Endothelial cell of umbilical vein (primary cell): ENCODE results near the gene COL4A2. TPM values are rescaled to one million over a fixed set of nuclear protein-coding genes. Genes with fewer than 3 reads are reported as not detected.

Experiments
- BruUV-seq: library from RNA; stranded (reverse); fragments of 400-500 nt; replicated peaks from 2 replicates; lab custom pipeline; 2021; lab: Mats Ljungman, UMichigan
- CTCF ChIA-PET: fragments of 300-600, 350-600 bp; sonication (Branson Sonifier 250); formaldehyde crosslinking; loops from one replicate; lab custom pipeline; 2021; ENCODE audit warnings: antibody characterized with exemption, inconsistent platforms; lab: Charles Lee
- POLR2A ChIA-PET: fragments of 300-600, 350-600 bp; sonication (Branson Sonifier 250); formaldehyde crosslinking; loops from one replicate; lab custom pipeline; 2021; ENCODE audit warnings: antibody characterized with exemption, inconsistent platforms; lab: Charles Lee
- DNase-seq: peaks from one replicate; pipeline ENCODE4 v3.0.0-alpha.2; 2011; ENCODE audit warnings: low read depth, low spot score
- FAIRE-seq: peaks from 2 replicates; lab custom pipeline; 2011; peaks lifted over from hg19 to GRCh38; lab: Jason Lieb, UNC
- H2AFZ ChIP-seq: 2 replicates; pipeline ENCODE4 v1.6.0; 2012; ENCODE audit warnings: low read depth, low read length, control low read depth, inconsistent platforms
- H3K27ac ChIP-seq: 2 replicates; pipeline ENCODE4 v1.5.1; 2011; ENCODE audit warnings: low read depth, mild to moderate bottlenecking, control low read depth, low read length, moderate library complexity; ENCODE audit not compliant: insufficient read depth
- H3K27me3 ChIP-seq, 2 experiments: 2 replicates each; pipeline versions ENCODE4 v1.6.0 to v1.6.1; 2011; ENCODE audit warnings: low read length in 2 of 2, mixed read lengths in 1 of 2; ENCODE audit not compliant: control insufficient read depth in 2 of 2, insufficient read depth in 2 of 2
- H3K36me3 ChIP-seq, 2 experiments: 2 replicates in 1 of 2; 3 replicates in 1 of 2; pipeline ENCODE4 v1.5.1; 2011; ENCODE audit warnings: low read length in 2 of 2, mild to moderate bottlenecking in 1 of 2, moderate library complexity in 1 of 2; ENCODE audit not compliant: control insufficient read depth in 2 of 2, insufficient read depth in 2 of 2; ENCODE audit errors: extremely low read depth in 1 of 2
- H3K4me1 ChIP-seq: 3 replicates; pipeline ENCODE4 v1.5.1; 2011; ENCODE audit warnings: mild to moderate bottlenecking, low read length; ENCODE audit not compliant: control insufficient read depth, insufficient read depth; ENCODE audit errors: extremely low read depth
- H3K4me2 ChIP-seq: 2 replicates; pipeline ENCODE4 v1.6.1; 2011; ENCODE audit warnings: low read length, control low read depth, mixed read lengths; ENCODE audit not compliant: insufficient read depth
- H3K4me3 ChIP-seq, 3 experiments: fragments of 200-600 bp in 1 of 3; sonication (generic), shearing (Covaris generic) in 1 of 3; replicated peaks in 1 of 3; 2 replicates each; pipeline ENCODE4 v1.5.1; 2011 to 2016; ENCODE audit warnings: control low read depth in 3 of 3, low read length in 3 of 3, mild to moderate bottlenecking in 2 of 3, inconsistent platforms in 1 of 3, low read depth in 1 of 3, moderate library complexity in 1 of 3; ENCODE audit not compliant: insufficient read depth in 1 of 3
- H3K79me2 ChIP-seq: 2 replicates; pipeline ENCODE4 v1.6.0; 2012; ENCODE audit warnings: low read length, inconsistent platforms; ENCODE audit not compliant: control insufficient read depth, insufficient read depth
- H3K9ac ChIP-seq: replicated peaks from 2 replicates; pipeline ENCODE3; 2011; ENCODE audit warnings: low read length, control low read depth; ENCODE audit not compliant: insufficient read depth; ENCODE audit errors: extremely low read depth
- H3K9me1 ChIP-seq: replicated peaks from 3 replicates; pipeline ENCODE4 v1.6.0; 2011; ENCODE audit warnings: mild to moderate bottlenecking, low read length; ENCODE audit not compliant: control insufficient read depth, insufficient read depth; ENCODE audit errors: extremely low read depth
- H3K9me3 ChIP-seq: replicated peaks from 2 replicates; pipeline ENCODE4 v1.5.1; 2012; ENCODE audit warnings: low read length, inconsistent platforms; ENCODE audit not compliant: control insufficient read depth, insufficient read depth
- H4K20me1 ChIP-seq: replicated peaks from 2 replicates; pipeline ENCODE3; 2011; ENCODE audit warnings: mild to moderate bottlenecking, low read length; ENCODE audit not compliant: control insufficient read depth, insufficient read depth; ENCODE audit errors: extremely low read depth
- EZH2 ChIP-seq: IDR thresholded peaks from 2 replicates; pipeline ENCODE4 v1.6.1; 2012; ENCODE audit warnings: borderline replicate concordance, low read depth, mild to moderate bottlenecking, moderate library complexity, low read length, inconsistent platforms; ENCODE audit not compliant: severe bottlenecking
- FOS ChIP-seq: IDR thresholded peaks from 2 replicates; pipeline ENCODE4 v1.6.1; 2011; ENCODE audit warnings: mild to moderate bottlenecking, low read length, moderate library complexity, borderline replicate concordance; ENCODE audit not compliant: insufficient read depth
- GATA2 ChIP-seq: IDR thresholded peaks from 2 replicates; pipeline ENCODE4 v1.7.0; 2011; ENCODE audit warnings: low read depth, mild to moderate bottlenecking, moderate library complexity, mixed read lengths, low read length; ENCODE audit not compliant: insufficient read length, insufficient read depth
- JUN ChIP-seq: IDR thresholded peaks from 2 replicates; pipeline ENCODE4 v1.6.1; 2011; ENCODE audit warnings: borderline replicate concordance, low read depth; ENCODE audit not compliant: insufficient read length, insufficient read depth
- MAX ChIP-seq: IDR thresholded peaks from 2 replicates; pipeline ENCODE4 v1.6.1; 2011; ENCODE audit not compliant: insufficient read depth, insufficient read length
- MYC ChIP-seq: IDR thresholded peaks from one replicate; pipeline ENCODE4 v1.6.1; 2011; ENCODE audit warnings: mild to moderate bottlenecking, low read depth, low read length
- POLR2A ChIP-seq: IDR thresholded peaks from 2 replicates; pipeline ENCODE4 v1.6.1; 2012; ENCODE audit warnings: low read depth, mild to moderate bottlenecking, control low read depth, low read length
- POLR2AphosphoS5 ChIP-seq: IDR thresholded peaks from 2 replicates; pipeline ENCODE4 v1.6.1; 2012; ENCODE audit warnings: low read depth, mild to moderate bottlenecking, control low read depth, low read length, moderate library complexity; ENCODE audit not compliant: insufficient read depth
- dilution Hi-C: fragments of 300-500 bp; cut with MboI; formaldehyde crosslinking; loops from one replicate; pipeline ENCODE4 v1.15.0; 2019; ENCODE audit warnings: low sequenced_read_pairs; ENCODE audit not compliant: extremely low pct_ligation_motif_present
- intact Hi-C: fragments of 100-400 bp; cut with micrococcal nuclease; formaldehyde crosslinking; loops from one replicate; pipeline ENCODE4 v1.10.0; 2022
- polyA plus RNA-seq, 4 experiments: library from polyadenylated mRNA; depleted of rRNA in 3 of 4; stranded (reverse) in 3 of 4; unstranded in 1 of 4; fragments of >200 nt; gene quantifications; 2 replicates each; pipeline versions ENCODE4 v1.2.1 to v1.2.3, GENCODE V29; 2011 to 2012; ENCODE audit warnings: missing spikeins in 1 of 4
- total RNA-seq: library from RNA; stranded (reverse); gene quantifications from 2 replicates; pipeline ENCODE4 v1.2.3, GENCODE V29; 2021
- TF ChIP-seq, protein P1 (sequence below), 2 donors: IDR thresholded peaks; 1 replicate in 1 of 2; 2 replicates in 1 of 2; pipeline ENCODE4 v1.5.1; 2011; ENCODE audit warnings: low read length in 2 of 2, mild to moderate bottlenecking in 2 of 2, moderate library complexity in 2 of 2, control low read depth in 1 of 2, inconsistent platforms in 1 of 2, low read depth in 1 of 2; ENCODE audit not compliant: insufficient read depth in 1 of 2; ENCODE audit errors: extremely low read depth in 1 of 2

COL4A2 gene
- total and polyA plus RNA-seq, 2 donors (not counting 3 experiments of a cell fraction or from before 2014, with no cell fraction given), result 792 to 940 TPM

DNA sequence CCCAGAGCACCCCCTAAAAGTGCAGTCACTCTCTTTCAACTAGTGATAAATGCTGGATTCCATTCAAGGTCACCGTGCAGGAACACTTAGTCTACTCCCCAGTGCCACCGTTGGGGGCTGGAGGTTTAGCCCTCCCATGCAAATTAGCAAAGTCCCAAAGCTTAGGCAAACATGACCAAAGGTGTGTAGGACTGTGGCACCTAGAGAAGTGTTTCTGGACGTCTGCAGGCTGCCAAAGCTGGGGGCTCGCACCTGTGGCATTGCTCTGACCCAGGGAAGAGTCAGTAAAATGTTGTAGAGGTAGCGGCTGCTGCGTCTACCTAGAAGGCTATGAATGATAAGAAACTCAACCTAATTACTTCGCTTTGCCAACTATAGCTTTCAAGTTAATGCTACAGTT lies 14.0 kb upstream of the COL4A2 start:
- intact Hi-C loops (loop anchor here (2.0 kb wide), 1 partner anchor 14 kb away; no protein-coding TSS in a partner anchor), dilution Hi-C loops (no loop called here)
- Histone ChIP-seq H4K20me1 (peaks cover 19% of the 10 kb centered on the region), H3K4me1 (peaks cover 21% of the 10 kb centered on the region), H3K4me3 (no peak overlapping the region), H3K9me3 (no peaks in the 10 kb centered on the region), H3K27me3 (no peaks in the 10 kb centered on the region), H3K4me2 (no peak overlapping the region), H3K9ac (no peak overlapping the region), H3K27ac (no peak overlapping the region), H2AFZ (no peak overlapping the region), H3K36me3 (peaks cover 2 to 5% of the 10 kb centered on the region in 2 experiments), H3K79me2 (peaks cover 62% of the 10 kb centered on the region), H3K9me1 (no peaks in the 10 kb centered on the region)
- no peak for FAIRE-seq
- no peak for TF ChIP-seq MYC
- TF ChIP-seq FOS, result no peak
- TF ChIP-seq GATA2, result no peak
- no peak for TF ChIP-seq POLR2A
- no peak for TF ChIP-seq POLR2AphosphoS5
- no peak for TF ChIP-seq JUN
- no peak for TF ChIP-seq EZH2
- no peak for TF ChIP-seq MAX
- TF ChIP-seq, protein P1, sequence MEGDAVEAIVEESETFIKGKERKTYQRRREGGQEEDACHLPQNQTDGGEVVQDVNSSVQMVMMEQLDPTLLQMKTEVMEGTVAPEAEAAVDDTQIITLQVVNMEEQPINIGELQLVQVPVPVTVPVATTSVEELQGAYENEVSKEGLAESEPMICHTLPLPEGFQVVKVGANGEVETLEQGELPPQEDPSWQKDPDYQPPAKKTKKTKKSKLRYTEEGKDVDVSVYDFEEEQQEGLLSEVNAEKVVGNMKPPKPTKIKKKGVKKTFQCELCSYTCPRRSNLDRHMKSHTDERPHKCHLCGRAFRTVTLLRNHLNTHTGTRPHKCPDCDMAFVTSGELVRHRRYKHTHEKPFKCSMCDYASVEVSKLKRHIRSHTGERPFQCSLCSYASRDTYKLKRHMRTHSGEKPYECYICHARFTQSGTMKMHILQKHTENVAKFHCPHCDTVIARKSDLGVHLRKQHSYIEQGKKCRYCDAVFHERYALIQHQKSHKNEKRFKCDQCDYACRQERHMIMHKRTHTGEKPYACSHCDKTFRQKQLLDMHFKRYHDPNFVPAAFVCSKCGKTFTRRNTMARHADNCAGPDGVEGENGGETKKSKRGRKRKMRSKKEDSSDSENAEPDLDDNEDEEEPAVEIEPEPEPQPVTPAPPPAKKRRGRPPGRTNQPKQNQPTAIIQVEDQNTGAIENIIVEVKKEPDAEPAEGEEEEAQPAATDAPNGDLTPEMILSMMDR (IDR thresholded peaks at IDR 0.05; ENCODE audit: extremely low read depth in 1 of 2, insufficient read depth in 1 of 2, low read depth in 1 of 2, low read length in 2 of 2), result no peak
- no peak for DNase-seq
- POLR2A ChIA-PET, result no interaction called here
- BruUV-seq, result no TSS peak
- CTCF ChIA-PET, result no interaction called here
